DND-41 (cell line): ENCODE results near the gene IL1RAPL2.

ENCODE experiments used
- ATAC-seq: fragments of 200-7000 bp; cut with Tn5 transposase; 3 replicates; pipeline ENCODE4 v1.9.1; 2021; ENCODE audit warnings: low read depth; ENCODE audit not compliant: insufficient read depth
- DNase-seq: peaks from one replicate; pipeline ENCODE4 v3.0.0-alpha.2; 2020
- H2AFZ ChIP-seq: 2 replicates; pipeline ENCODE4 v1.6.0; 2012; ENCODE audit warnings: low read depth, low read length
- H3K27ac ChIP-seq: 2 replicates; pipeline ENCODE4 v1.5.1; 2012; ENCODE audit warnings: low read length, inconsistent platforms
- H3K27me3 ChIP-seq: fragments of 200-600 bp; sonication (generic); 2 replicates; pipeline ENCODE4 v1.6.0; 2012; ENCODE audit warnings: low read length, mild to moderate bottlenecking, inconsistent platforms; ENCODE audit not compliant: insufficient read depth, poor library complexity
- H3K36me3 ChIP-seq: 2 replicates; pipeline ENCODE4 v1.5.1; 2012; ENCODE audit warnings: low read length, inconsistent platforms; ENCODE audit not compliant: insufficient read depth
- H3K4me1 ChIP-seq: 2 replicates; pipeline ENCODE4 v1.5.1; 2012; ENCODE audit warnings: mild to moderate bottlenecking, low read length; ENCODE audit not compliant: insufficient read depth
- H3K4me2 ChIP-seq: 2 replicates; pipeline ENCODE4 v1.6.0; 2012; ENCODE audit warnings: mild to moderate bottlenecking, moderate library complexity, low read length, inconsistent platforms; ENCODE audit not compliant: insufficient read depth
- H3K4me3 ChIP-seq, 2 experiments: fragments of 200-600 bp in 1 of 2; shearing (Covaris generic) in 1 of 2; 2 replicates each; pipeline ENCODE4 v1.5.1; 2012 to 2016; ENCODE audit warnings: inconsistent platforms in 2 of 2, low read length in 2 of 2, mild to moderate bottlenecking in 2 of 2, low read depth in 1 of 2, moderate library complexity in 1 of 2
- H3K79me2 ChIP-seq: 2 replicates; pipeline ENCODE4 v1.6.0; 2012; ENCODE audit warnings: low read length, inconsistent platforms; ENCODE audit not compliant: insufficient read depth
- H3K9ac ChIP-seq: 2 replicates; pipeline ENCODE4 v1.6.0; 2012; ENCODE audit warnings: low read depth, mild to moderate bottlenecking, inconsistent platforms, low read length, moderate library complexity
- H3K9me3 ChIP-seq: 2 replicates; pipeline ENCODE4 v1.5.1; 2012; ENCODE audit warnings: low read length, moderate library complexity, mild to moderate bottlenecking, inconsistent platforms; ENCODE audit not compliant: insufficient read depth, severe bottlenecking
- H4K20me1 ChIP-seq: 2 replicates; pipeline ENCODE4 v1.6.0; 2012; ENCODE audit warnings: low read length; ENCODE audit not compliant: insufficient read depth
- CTCF ChIP-seq: IDR thresholded peaks from 2 replicates; pipeline ENCODE4 v1.5.1; 2012; ENCODE audit warnings: borderline replicate concordance, low read length, moderate library complexity, mild to moderate bottlenecking; ENCODE audit not compliant: poor library complexity, severe bottlenecking; ENCODE audit errors: extremely low read depth
- EZH2 ChIP-seq: IDR thresholded peaks from 3 replicates; pipeline ENCODE4 v1.6.1; 2012; ENCODE audit warnings: borderline replicate concordance, low read depth, mild to moderate bottlenecking, moderate library complexity, low read length, inconsistent platforms; ENCODE audit not compliant: severe bottlenecking

Gene IL1RAPL2

GRCh38 chrX:105274091-105274490 is 708.1 kb downstream of the IL1RAPL2 start:
- no peak overlapping the region for H2AFZ ChIP-seq
- no peaks in the 10 kb centered on the region for H3K9me3 ChIP-seq
- H3K4me3 ChIP-seq: no peak overlapping the region
- DNase-seq (no peak), ATAC-seq (no peak)
- no peak for TF ChIP-seq CTCF
- H3K27ac ChIP-seq: no peak overlapping the region
- H3K9ac ChIP-seq: no peak overlapping the region
- H3K4me2 ChIP-seq: no peak overlapping the region
- no peaks in the 10 kb centered on the region for H3K79me2 ChIP-seq
- H3K36me3 ChIP-seq: no peaks in the 10 kb centered on the region
- H3K27me3 ChIP-seq: no peaks in the 10 kb centered on the region
- no peaks in the 10 kb centered on the region for H4K20me1 ChIP-seq
- H3K4me1 ChIP-seq: no peaks in the 10 kb centered on the region

GRCh38 chrX:105277132-105277531 is 711.1 kb downstream of the IL1RAPL2 start:
- Histone ChIP-seq H4K20me1 (no peaks in the 10 kb centered on the region), H3K4me2 (no peak overlapping the region), H3K36me3 (no peaks in the 10 kb centered on the region), H3K9me3 (no peaks in the 10 kb centered on the region), H3K4me1 (no peaks in the 10 kb centered on the region), H3K27ac (no peak overlapping the region), H3K27me3 (no peaks in the 10 kb centered on the region), H3K79me2 (no peaks in the 10 kb centered on the region), H3K4me3 (no peak overlapping the region), H2AFZ (no peak overlapping the region), H3K9ac (no peak overlapping the region)
- ATAC-seq (no peak), DNase-seq (no peak)
- TF ChIP-seq CTCF (no peak), EZH2 (no peak)

GRCh38 chrX:105282077-105282476 is 716.1 kb downstream of the IL1RAPL2 start:
- no peak for DNase-seq
- no peak for ATAC-seq
- H4K20me1 ChIP-seq: no peaks in the 10 kb centered on the region
- H3K36me3 ChIP-seq: no peaks in the 10 kb centered on the region
- H3K79me2 ChIP-seq: no peaks in the 10 kb centered on the region
- H3K27ac ChIP-seq: no peak overlapping the region
- H3K9me3 ChIP-seq: no peaks in the 10 kb centered on the region
- TF ChIP-seq EZH2: no peak
- TF ChIP-seq CTCF: no peak
- H3K27me3 ChIP-seq: no peaks in the 10 kb centered on the region
- no peak overlapping the region for H3K4me3 ChIP-seq
- H3K9ac ChIP-seq: no peak overlapping the region
- H3K4me1 ChIP-seq: no peaks in the 10 kb centered on the region
- H2AFZ ChIP-seq: no peak overlapping the region
- no peak overlapping the region for H3K4me2 ChIP-seq

DNA sequence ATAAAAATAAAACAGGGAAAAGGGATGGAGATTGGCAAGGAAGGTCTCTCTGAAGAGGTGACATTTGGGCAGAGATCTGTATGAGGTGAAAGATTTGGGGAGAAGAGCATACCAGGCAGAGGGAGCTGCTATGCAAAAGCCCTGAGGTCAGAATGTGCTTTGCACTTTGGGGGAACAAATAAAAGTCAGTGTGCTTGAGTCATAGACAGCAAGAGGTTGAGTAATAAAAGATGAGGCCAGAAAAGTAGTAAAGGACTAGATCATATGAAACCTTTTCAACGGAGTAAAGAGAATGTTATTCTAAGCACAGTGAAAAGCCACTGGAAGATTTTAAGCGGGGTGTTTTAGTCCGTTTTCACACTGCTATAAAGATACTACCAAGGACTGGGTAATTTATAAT is 731.0 kb downstream of the IL1RAPL2 start:
- TF ChIP-seq CTCF (no peak), EZH2 (no peak)
- no peaks in the 10 kb centered on the region for H3K9me3 ChIP-seq
- H3K9ac ChIP-seq: no peak overlapping the region
- no peaks in the 10 kb centered on the region for H3K4me1 ChIP-seq
- no peaks in the 10 kb centered on the region for H3K27me3 ChIP-seq
- no peak overlapping the region for H2AFZ ChIP-seq
- H3K79me2 ChIP-seq: no peaks in the 10 kb centered on the region
- no peaks in the 10 kb centered on the region for H4K20me1 ChIP-seq
- no peak overlapping the region for H3K4me3 ChIP-seq
- no peak overlapping the region for H3K27ac ChIP-seq
- ATAC-seq: no peak
- no peaks in the 10 kb centered on the region for H3K36me3 ChIP-seq
- DNase-seq: no peak
- no peak overlapping the region for H3K4me2 ChIP-seq
